Measurements from ENCODE around the gene NUSAP1.
"Not testable (repeated sequence)": the region's sequence is repeated elsewhere in the genome, so short reads cannot be mapped to it uniquely, and the experiment has no call there.

NUSAP1 gene

DNA sequence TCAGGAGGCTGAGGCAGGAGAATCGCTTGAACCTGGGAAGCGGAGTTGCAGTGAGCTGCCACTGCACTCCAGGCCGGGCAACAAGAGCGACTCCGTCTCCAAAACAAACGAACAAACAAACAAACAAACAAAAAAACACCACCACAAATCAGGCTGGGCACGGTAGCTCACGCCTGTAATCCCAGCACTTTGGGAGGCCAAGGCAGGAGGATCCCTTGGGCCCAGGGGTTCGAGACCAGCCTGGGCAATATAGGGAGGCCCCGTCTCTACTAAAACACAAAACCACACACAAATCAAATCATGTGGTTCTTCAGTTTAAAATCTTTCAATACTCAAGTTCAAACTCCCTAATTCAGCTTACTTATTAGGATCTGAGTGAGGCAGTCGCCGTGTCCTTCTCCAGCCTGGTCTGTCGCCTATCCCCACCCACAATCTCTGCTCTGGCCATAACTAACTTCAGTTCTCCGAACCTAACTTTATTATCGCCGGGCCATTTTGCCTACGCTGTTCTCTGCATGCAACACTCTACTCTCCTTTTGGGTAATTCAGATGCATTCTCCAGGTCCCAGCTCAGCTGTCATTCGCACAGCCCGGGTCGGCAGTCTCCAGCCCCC is 83.6 kb downstream of the NUSAP1 start:
- no peak for DNase-seq (ENCODE audit: low spot score)

GRCh38 chr15:41416742-41417417 is 84.2 kb downstream of the NUSAP1 start, which contains the start of gene RTF1:
TSS of gene RTF1 (plus strand) at chr15:41417095. CDS start at chr15:41417116, 21 bp downstream.
- peak; percentile 95 for DNase-seq (ENCODE audit: low spot score)

DNA sequence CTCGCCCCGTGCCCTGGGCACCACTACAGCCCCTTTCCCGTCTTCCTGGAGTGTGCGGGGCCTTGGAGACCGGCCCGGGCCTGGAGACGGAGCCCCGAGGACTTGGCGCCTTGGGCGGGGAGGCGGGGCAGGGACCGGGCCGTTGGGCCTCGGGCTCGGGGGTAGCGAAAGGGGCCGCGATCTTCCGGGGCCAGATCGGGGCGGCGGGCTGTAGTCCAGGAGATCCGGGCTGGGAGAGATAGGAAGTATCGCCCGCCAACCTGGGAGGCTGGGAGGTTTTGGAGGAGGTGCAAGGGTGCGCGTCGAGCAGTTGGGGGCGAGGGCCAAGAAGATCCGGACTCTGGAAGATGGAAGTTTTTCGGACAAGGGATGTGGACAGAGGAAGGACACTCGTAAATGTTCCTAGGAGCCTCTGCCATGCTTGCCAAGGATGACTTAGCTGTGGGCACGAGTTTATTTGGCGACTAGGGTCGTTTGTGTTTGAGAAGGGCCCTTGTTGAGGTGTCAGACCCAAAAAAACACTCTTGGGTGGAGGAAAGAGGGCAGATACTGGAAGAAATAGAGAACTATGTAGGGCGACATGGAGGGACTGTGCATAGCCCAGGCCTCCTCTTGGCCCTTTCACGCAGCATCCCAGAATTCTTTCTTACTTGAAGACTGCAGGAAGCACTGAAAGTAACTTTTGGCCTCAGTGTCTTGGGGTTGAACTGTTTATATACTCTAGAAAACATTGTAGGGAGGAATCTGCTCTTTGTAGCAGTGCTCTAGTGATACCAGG is 84.9 kb downstream of the NUSAP1 start:
- no peak for DNase-seq (ENCODE audit: low spot score)

- DNase-seq (ENCODE audit: low spot score): peak; percentile 63
Measured at GRCh38 chr15:41423979-41424659, 91.4 kb downstream of the NUSAP1 start.

DNA sequence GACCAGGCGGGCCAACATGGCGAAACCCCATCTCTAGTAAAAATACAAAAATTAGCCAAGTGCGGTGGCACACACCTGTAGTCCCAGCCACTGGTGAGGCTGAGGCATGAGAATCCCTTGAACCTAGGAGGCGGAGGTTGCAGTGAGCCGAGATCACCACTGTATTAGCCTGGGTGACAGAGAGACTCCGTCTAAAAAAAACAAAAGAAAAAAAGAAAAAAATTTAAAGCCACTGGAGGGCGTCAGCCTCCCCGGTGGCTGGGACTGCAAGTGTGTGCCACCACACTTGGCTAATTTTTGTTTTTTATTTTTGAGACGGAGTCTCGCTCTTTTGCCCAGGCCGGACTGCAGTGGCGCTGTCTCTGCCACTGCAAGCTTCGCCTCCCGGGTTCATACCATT is 92.1 kb downstream of the NUSAP1 start:
- no peak for DNase-seq (ENCODE audit: low spot score)

DNA sequence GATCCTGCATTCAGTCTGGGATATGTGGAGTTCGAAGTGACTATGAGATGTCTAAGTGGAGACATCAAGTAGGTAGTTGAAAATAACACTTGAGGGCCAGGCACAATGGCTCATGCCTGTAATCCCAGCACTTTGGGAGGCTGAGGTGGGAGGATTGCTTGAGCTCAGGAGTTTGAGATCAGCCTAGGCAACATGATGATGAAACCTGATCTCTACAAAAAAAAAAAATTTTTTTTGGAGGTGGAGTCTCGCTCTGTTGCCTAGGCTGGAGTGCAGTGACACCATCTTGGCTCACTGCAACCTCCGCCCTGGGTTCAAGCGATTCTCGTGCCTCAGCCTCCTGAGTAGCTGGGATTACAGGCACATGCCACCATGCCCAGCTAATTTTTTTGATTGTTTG is 93.2 kb downstream of the NUSAP1 start:
- DNase-seq (ENCODE audit: low spot score): not testable (repeated sequence)

DNA sequence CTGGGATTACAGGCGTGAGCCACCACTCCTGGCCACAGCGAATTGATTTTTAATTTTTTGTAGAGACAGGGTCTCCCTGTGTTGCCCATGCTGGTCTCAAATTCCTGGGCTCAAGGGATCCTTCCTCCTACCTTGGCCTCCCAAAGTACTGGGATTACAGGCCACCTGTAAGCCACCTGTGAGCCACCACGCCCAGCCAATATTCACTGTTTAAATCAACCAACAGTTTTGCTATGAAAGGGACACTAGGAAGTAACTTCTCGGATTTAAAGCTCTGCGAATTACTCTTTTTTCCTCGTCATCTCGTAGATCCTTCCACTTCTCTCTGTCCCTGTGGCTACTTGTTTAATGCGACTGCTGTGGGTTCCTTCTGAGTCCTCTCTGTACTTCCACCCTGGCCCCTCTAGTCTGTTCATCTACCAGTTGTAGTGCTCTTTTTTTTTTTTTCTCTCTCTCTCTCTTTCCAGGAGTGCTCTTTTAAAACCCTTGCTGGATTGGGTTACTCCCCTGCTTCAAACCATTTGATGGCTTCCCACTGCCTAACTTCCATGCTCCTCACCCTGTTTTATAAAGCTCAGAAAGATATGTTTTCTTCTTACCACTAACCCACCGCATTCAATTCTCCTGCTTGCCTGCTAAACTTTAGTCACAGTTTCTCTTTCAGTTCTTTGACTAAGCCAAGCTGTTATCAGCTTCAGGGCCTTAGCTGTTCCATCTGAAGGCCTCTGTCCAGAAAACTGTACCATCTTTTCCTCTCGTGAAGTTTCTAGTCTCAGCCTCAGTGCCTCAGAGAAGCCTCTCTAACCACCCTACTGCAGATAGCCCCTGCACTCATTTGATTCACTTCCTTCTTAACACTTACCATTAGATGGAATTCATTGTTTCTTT is 96.6 kb downstream of the NUSAP1 start:
- peak; percentile 52 for DNase-seq (ENCODE audit: low spot score)
